K562 (cell line): Measurements from ENCODE around the gene NDUFB5.

Source experiments
- CBX3 ChIP-seq, 2 experiments: IDR thresholded peaks; 1 replicate in 1 of 2; 2 replicates in 1 of 2; pipeline ENCODE4 v1.6.1; 2012; ENCODE audit warnings: inconsistent platforms in 2 of 2, low read length in 2 of 2, borderline replicate concordance in 1 of 2, control low read depth in 1 of 2
- ETS1 ChIP-seq: conservative IDR thresholded peaks from 2 replicates; pipeline ENCODE4 v1.6.1; 2011; ENCODE audit warnings: low read depth, mild to moderate bottlenecking, low read length; ENCODE audit not compliant: control insufficient read depth
- POLR2AphosphoS5 ChIP-seq: IDR thresholded peaks from 2 replicates; pipeline ENCODE4 v1.6.1; 2011; ENCODE audit warnings: mild to moderate bottlenecking, low read depth, low read length, moderate library complexity; ENCODE audit not compliant: control insufficient read depth, insufficient read depth
- SP1 ChIP-seq: sonication (generic); formaldehyde crosslinking; IDR thresholded peaks from 2 replicates; pipeline ENCODE4 v1.8.1; 2022; ENCODE audit warnings: mild to moderate bottlenecking, missing genetic modification reagents
- TAF1 ChIP-seq: IDR thresholded peaks from 2 replicates; pipeline ENCODE4 v1.6.1; 2011; ENCODE audit warnings: mild to moderate bottlenecking, low read length, moderate library complexity; ENCODE audit not compliant: insufficient read depth, control insufficient read depth, severe bottlenecking; ENCODE audit errors: extremely low read depth
- TF ChIP-seq, protein P1 (sequence below): fragments of 250-450 bp; sonication (Bioruptor Pico); IDR thresholded peaks from 2 replicates; pipeline ENCODE4 v1.8.0; 2021; ENCODE audit warnings: borderline replicate concordance, mild to moderate bottlenecking, moderate library complexity; ENCODE audit not compliant: poor library complexity, severe bottlenecking
- TF ChIP-seq, protein P2 (sequence below): sonication (generic); formaldehyde crosslinking; IDR thresholded peaks from 2 replicates; pipeline ENCODE4 v1.9.0; 2022; ENCODE audit warnings: mild to moderate bottlenecking, missing genetic modification reagents

- no peak for TF ChIP-seq ETS1
- TF ChIP-seq CBX3 (IDR thresholded peaks at IDR 0.05; ENCODE audit: borderline replicate concordance in 1 of 2, low read length in 2 of 2), result no peak
- no peak for TF ChIP-seq POLR2AphosphoS5
- TF ChIP-seq, protein P1, sequence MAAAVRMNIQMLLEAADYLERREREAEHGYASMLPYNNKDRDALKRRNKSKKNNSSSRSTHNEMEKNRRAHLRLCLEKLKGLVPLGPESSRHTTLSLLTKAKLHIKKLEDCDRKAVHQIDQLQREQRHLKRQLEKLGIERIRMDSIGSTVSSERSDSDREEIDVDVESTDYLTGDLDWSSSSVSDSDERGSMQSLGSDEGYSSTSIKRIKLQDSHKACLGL, result no peak
- TF ChIP-seq, protein P2, sequence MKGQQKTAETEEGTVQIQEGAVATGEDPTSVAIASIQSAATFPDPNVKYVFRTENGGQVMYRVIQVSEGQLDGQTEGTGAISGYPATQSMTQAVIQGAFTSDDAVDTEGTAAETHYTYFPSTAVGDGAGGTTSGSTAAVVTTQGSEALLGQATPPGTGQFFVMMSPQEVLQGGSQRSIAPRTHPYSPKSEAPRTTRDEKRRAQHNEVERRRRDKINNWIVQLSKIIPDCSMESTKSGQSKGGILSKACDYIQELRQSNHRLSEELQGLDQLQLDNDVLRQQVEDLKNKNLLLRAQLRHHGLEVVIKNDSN (CRISPR knock-in tag), result no peak
- TF ChIP-seq SP1 (CRISPR knock-in tag), result no peak
- TF ChIP-seq TAF1, result no peak
Observed at GRCh38 chr3:179565496-179565895, 39.1 kb upstream of the NDUFB5 start.
